Mesothelial cell of epicardium (in vitro differentiated cells): ENCODE measurements around the gene AUTS2. TPM values are rescaled to one million over a fixed set of nuclear protein-coding genes. Genes with fewer than 3 reads are reported as not detected.
"Not testable (repeated sequence)": the region's sequence is repeated elsewhere in the genome, so short reads cannot be mapped to it uniquely, and the experiment has no call there.

Experiments
- DNase-seq, 2 experiments: peaks; one replicate each; pipeline ENCODE4 v3.0.0; 2021; ENCODE audit warnings: low spot score in 2 of 2; ENCODE audit not compliant: unreplicated experiment in 2 of 2
- H3K27ac Mint-ChIP-seq: 2 replicates; pipeline ENCODE4 v1.8.0; 2021; ENCODE audit warnings: mixed read lengths
- H3K27me3 Mint-ChIP-seq: 2 replicates; pipeline ENCODE4 v1.8.0; 2021; ENCODE audit warnings: low read depth, mixed read lengths
- H3K36me3 Mint-ChIP-seq: 2 replicates; pipeline ENCODE4 v1.8.0; 2021; ENCODE audit warnings: mixed read lengths
- H3K4me1 Mint-ChIP-seq: 2 replicates; pipeline ENCODE4 v1.8.0; 2021; ENCODE audit warnings: mixed read lengths
- H3K4me3 Mint-ChIP-seq: 2 replicates; pipeline ENCODE4 v1.8.0; 2021; ENCODE audit warnings: mild to moderate bottlenecking, moderate library complexity, mixed read lengths
- H3K9me3 Mint-ChIP-seq: 2 replicates; pipeline ENCODE4 v1.8.0; 2021; ENCODE audit warnings: mixed read lengths
- total RNA-seq: library from RNA; stranded (reverse); gene quantifications from 3 replicates; pipeline ENCODE4 v1.2.1, GENCODE V29; 2021
- TF ChIP-seq, protein P1 (sequence below): fragments of 200-600 bp; sonication (generic); IDR thresholded peaks from one replicate; pipeline ENCODE4 v1.5.0; 2021; ENCODE audit warnings: antibody characterized with exemption; ENCODE audit not compliant: unreplicated experiment

Gene AUTS2
- total RNA-seq, 1 donor from 2014 or later, result 135 TPM

GRCh38 chr7:70361821-70362220 lies 763.5 kb downstream of the AUTS2 start:
- Mint-ChIP-seq H3K27me3 (no peaks in the 10 kb centered on the region), H3K27ac (no peak overlapping the region)

DNA sequence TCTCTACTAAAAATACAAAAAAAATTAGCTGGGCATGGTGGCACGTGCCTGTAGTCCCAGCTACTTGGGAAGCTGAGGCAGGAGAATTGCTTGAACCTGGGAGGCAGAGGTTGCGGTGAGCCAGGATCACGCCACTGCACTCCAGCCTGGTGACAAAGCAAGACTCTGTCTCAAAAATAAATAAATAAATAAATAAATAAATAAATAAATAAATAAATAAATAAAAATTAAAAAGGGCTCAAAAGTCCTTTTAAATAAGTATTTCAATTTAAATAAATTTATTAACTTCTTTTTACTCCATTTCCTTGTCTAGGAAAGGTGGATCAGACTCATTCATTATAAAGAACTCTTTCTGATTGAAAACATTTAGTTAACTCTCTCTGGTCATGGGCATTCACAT lies 766.1 kb downstream of the AUTS2 start:
- not testable (repeated sequence) for H3K27ac Mint-ChIP-seq, H3K4me1 Mint-ChIP-seq, H3K36me3 Mint-ChIP-seq, H3K9me3 Mint-ChIP-seq, H3K4me3 Mint-ChIP-seq, DNase-seq, H3K27me3 Mint-ChIP-seq

More at GRCh38 chr7:70361821-70362220, 763.5 kb downstream of the AUTS2 start:
- no peak for DNase-seq
- TF ChIP-seq, protein P1, sequence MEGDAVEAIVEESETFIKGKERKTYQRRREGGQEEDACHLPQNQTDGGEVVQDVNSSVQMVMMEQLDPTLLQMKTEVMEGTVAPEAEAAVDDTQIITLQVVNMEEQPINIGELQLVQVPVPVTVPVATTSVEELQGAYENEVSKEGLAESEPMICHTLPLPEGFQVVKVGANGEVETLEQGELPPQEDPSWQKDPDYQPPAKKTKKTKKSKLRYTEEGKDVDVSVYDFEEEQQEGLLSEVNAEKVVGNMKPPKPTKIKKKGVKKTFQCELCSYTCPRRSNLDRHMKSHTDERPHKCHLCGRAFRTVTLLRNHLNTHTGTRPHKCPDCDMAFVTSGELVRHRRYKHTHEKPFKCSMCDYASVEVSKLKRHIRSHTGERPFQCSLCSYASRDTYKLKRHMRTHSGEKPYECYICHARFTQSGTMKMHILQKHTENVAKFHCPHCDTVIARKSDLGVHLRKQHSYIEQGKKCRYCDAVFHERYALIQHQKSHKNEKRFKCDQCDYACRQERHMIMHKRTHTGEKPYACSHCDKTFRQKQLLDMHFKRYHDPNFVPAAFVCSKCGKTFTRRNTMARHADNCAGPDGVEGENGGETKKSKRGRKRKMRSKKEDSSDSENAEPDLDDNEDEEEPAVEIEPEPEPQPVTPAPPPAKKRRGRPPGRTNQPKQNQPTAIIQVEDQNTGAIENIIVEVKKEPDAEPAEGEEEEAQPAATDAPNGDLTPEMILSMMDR, result no peak
- H3K36me3 Mint-ChIP-seq, result peaks cover 9% of the 10 kb centered on the region
- H3K4me3 Mint-ChIP-seq, result no peak overlapping the region
- H3K4me1 Mint-ChIP-seq, result peaks cover 5% of the 10 kb centered on the region
- peaks cover 8% of the 10 kb centered on the region for H3K9me3 Mint-ChIP-seq

- peaks cover 1% of the 10 kb centered on the region for H3K9me3 Mint-ChIP-seq
- H3K27ac Mint-ChIP-seq, result no peak overlapping the region
- H3K4me3 Mint-ChIP-seq, result no peak overlapping the region
- TF ChIP-seq, protein P1, result no peak
- H3K27me3 Mint-ChIP-seq, result no peaks in the 10 kb centered on the region
- DNase-seq, result no peak
- peaks cover 9% of the 10 kb centered on the region for H3K4me1 Mint-ChIP-seq
- H3K36me3 Mint-ChIP-seq, result peaks cover 2% of the 10 kb centered on the region
Observed at GRCh38 chr7:70371652-70372051, 773.4 kb downstream of the AUTS2 start.

DNA sequence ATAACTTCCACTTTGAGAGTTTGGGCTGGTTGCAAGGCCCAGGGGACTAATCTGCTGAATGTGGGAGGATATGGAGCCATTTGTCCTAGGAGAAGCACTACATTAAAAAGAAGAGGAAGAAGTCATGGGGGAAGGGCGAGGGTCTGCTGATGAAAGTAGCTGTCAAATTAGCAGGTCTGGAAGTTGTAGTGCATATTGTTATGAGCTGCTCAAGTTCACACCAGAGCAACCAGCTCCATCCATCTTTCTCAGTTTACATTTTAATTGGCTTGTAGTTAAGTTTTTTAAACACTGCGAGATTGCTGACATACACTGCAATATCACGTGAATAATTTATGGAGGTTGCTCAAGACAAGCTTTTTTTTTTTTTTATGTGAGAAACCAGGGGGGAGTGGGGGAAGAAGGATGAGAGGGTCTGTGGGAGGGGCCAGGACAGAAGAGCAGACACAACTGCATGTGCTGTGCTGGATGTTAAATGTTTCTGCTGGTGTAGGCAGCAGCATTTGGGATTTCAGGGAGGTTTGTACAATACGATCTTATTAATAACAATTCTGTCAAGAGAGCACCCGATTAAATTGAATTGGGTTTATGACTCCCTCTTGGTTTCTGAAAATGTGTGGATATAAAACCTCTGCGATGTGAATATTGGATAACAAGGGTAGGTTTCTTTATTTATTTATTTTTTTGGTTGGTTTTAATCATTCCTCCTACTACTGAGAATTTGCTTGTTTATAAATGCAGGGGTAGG lies 774.7 kb downstream of the AUTS2 start:
- Mint-ChIP-seq H3K27me3 (no peaks in the 10 kb centered on the region), H3K27ac (no peak overlapping the region), H3K36me3 (no peaks in the 10 kb centered on the region), H3K4me3 (no peak overlapping the region), H3K4me1 (peaks cover 9% of the 10 kb centered on the region), H3K9me3 (no peaks in the 10 kb centered on the region)
- TF ChIP-seq, protein P1, result no peak
- DNase-seq, result no peak

- Mint-ChIP-seq H3K27ac (no peak overlapping the region), H3K4me1 (peaks cover 9% of the 10 kb centered on the region), H3K4me3 (no peak overlapping the region), H3K36me3 (no peaks in the 10 kb centered on the region), H3K27me3 (no peaks in the 10 kb centered on the region), H3K9me3 (no peaks in the 10 kb centered on the region)
- TF ChIP-seq, protein P1, result no peak
- no peak for DNase-seq
Observed at GRCh38 chr7:70374772-70375533, 776.7 kb downstream of the AUTS2 start.

- H3K27ac Mint-ChIP-seq, result no peak overlapping the region
Observed at GRCh38 chr7:70376561-70377031, 778.3 kb downstream of the AUTS2 start.

More at GRCh38 chr7:70376561-70377031, 778.3 kb downstream of the AUTS2 start:
- TF ChIP-seq, protein P1, result no peak
- Mint-ChIP-seq H3K9me3 (no peaks in the 10 kb centered on the region), H3K27me3 (no peaks in the 10 kb centered on the region), H3K4me1 (peaks cover 9% of the 10 kb centered on the region), H3K4me3 (no peak overlapping the region), H3K36me3 (no peaks in the 10 kb centered on the region)
- no peak for DNase-seq
